Common myeloid progenitor, CD34-positive (primary cell): Measurements from ENCODE around the gene PHYKPL.

Experiments used
- CTCF ChIA-PET: fragments of 350-600 bp; sonication (Branson Sonifier 250); formaldehyde crosslinking; loops from one replicate; lab custom pipeline; 2021; ENCODE audit warnings: antibody characterized with exemption; lab: Charles Lee
- POLR2A ChIA-PET: fragments of 350-600 bp; sonication (Branson Sonifier 250); formaldehyde crosslinking; loops from one replicate; lab custom pipeline; 2021; ENCODE audit warnings: antibody characterized with exemption; lab: Charles Lee
- DNase-seq, 3 donors: peaks; one replicate each; pipeline versions ENCODE4 v3.0.0 to v3.0.0-alpha.2; 2013
- H3K27ac ChIP-seq, 2 experiments: 1 replicate in 1 of 2; 2 replicates in 1 of 2; pipeline ENCODE4 v1.7.0; 2013; ENCODE audit warnings: inconsistent platforms in 2 of 2, low read length in 2 of 2, mild to moderate bottlenecking in 2 of 2, low read depth in 1 of 2, moderate library complexity in 1 of 2; ENCODE audit not compliant: severe bottlenecking in 2 of 2, insufficient read depth in 1 of 2, poor library complexity in 1 of 2
- H3K27me3 ChIP-seq, 5 experiments: replicated peaks in 2 of 5; 1 replicate in 3 of 5; 2 replicates in 2 of 5; pipeline versions ENCODE4 v1.6.1 to v1.7.0; 2013; ENCODE audit warnings: low read length in 4 of 5, mild to moderate bottlenecking in 2 of 5, moderate library complexity in 2 of 5, inconsistent platforms in 1 of 5; ENCODE audit not compliant: insufficient read depth in 5 of 5, control insufficient read depth in 4 of 5
- H3K36me3 ChIP-seq, 4 experiments: 1 replicate in 2 of 4; 2 replicates in 2 of 4; pipeline versions ENCODE4 v1.6.1 to v1.7.0; 2013; ENCODE audit warnings: low read length in 3 of 4, control low read depth in 1 of 4, mild to moderate bottlenecking in 1 of 4; ENCODE audit not compliant: control insufficient read depth in 4 of 4, insufficient read depth in 4 of 4
- H3K4me1 ChIP-seq, 4 experiments: 1 replicate in 3 of 4; 2 replicates in 1 of 4; pipeline versions ENCODE4 v1.6.1 to v1.7.1; 2013; ENCODE audit warnings: low read length in 3 of 4, mild to moderate bottlenecking in 3 of 4, control low read depth in 1 of 4, inconsistent platforms in 1 of 4, moderate library complexity in 1 of 4; ENCODE audit not compliant: control insufficient read depth in 4 of 4, insufficient read depth in 4 of 4; ENCODE audit errors: control extremely low read depth in 1 of 4
- H3K4me3 ChIP-seq, 7 experiments: 1 replicate in 4 of 7; 2 replicates in 3 of 7; pipeline versions ENCODE4 v1.5.1 to v1.7.0; 2013; ENCODE audit warnings: mild to moderate bottlenecking in 7 of 7, low read length in 6 of 7, moderate library complexity in 6 of 7, inconsistent platforms in 2 of 7, low read depth in 2 of 7, control low read depth in 1 of 7; ENCODE audit not compliant: insufficient read depth in 4 of 7, control insufficient read depth in 1 of 7; ENCODE audit errors: extremely low read depth in 1 of 7
- H3K9me3 ChIP-seq, 5 experiments: 1 replicate in 4 of 5; 2 replicates in 1 of 5; pipeline versions ENCODE4 v1.6.1 to v1.7.1; 2013; ENCODE audit warnings: low read length in 4 of 5, mild to moderate bottlenecking in 2 of 5, inconsistent platforms in 1 of 5, low read depth in 1 of 5, moderate library complexity in 1 of 5; ENCODE audit not compliant: control insufficient read depth in 4 of 5, insufficient read depth in 2 of 5; ENCODE audit errors: control extremely low read depth in 1 of 5
- WGBS: methylation state at CpG from one replicate; pipeline ENCODE4 v1.1.5; 2013; ENCODE audit not compliant: insufficient coverage; 5-methylcytosine and 5-hydroxymethylcytosine counted together

The PHYKPL gene

DNA sequence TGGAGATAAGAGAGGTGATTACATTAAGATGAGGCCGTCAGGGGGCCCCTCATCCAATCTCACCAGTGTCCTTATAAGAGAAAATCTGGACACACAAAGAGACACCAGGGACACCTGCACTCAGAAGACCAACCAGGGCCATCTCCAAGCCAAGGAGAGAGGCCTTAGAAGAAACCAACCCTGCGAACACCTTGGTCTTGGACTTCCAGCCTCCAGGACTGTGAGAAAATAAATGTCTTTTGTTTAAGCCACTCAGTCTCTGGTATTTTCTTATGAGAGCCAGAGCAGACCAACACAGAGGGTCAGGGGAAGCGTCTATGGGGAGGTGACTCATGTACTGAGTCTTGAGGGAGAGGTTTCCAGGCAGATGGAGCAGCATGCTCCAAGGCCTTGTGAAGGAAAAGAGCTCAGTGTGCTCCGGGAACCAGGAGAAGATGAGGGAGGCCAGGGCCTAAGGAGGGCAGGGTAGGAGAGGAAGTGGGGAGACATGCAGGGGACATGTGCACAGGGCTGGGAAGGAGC lies 5.4 kb downstream of the PHYKPL start:
- peaks cover 23 to 86% (median 67%) of the 10 kb centered on the region in 4 experiments for H3K36me3 ChIP-seq
- no peaks in the 10 kb centered on the region for H3K9me3 ChIP-seq
- peaks cover 3 to 27% (median 22%) of the 10 kb centered on the region in 4 experiments for H3K4me1 ChIP-seq
- no peak overlapping the region for H3K4me3 ChIP-seq
- no peak overlapping the region for H3K27ac ChIP-seq
- no peaks in the 10 kb centered on the region for H3K27me3 ChIP-seq
- no peak for DNase-seq
- ChIA-PET POLR2A (interaction anchor here (0.6 kb wide), 1 partner anchor 27 kb away, joined by 3 read pairs; no protein-coding TSS in a partner anchor), CTCF (interaction anchor here (0.9 kb wide), 1 partner anchor 12 kb away, joined by 3 read pairs; no protein-coding TSS in a partner anchor)
- WGBS, result 82% methylated on average over 4 of the region's 4 CpGs

DNA sequence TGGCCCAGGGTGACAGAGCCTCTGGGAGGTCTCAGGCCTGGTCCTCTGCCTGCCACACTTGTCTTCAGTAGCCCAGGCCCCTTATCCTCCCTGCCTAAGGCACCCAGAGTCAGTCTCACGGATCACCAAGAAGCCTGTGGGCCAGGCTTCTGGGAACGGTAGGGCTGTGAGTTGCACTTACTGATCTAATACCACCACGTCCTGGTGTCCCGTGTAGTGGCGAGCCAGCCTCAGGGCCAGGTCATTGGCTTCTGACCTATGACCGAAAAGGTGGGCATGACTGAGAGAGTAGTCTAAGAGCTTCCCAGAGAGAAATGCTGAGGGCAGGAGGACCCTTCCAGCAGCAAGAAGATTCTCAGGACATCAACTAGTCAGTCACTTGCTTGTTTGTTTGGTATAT lies 7.4 kb downstream of the PHYKPL start:
- CTCF ChIA-PET, result interaction anchor here (1.0 kb wide), 1 partner anchor 12 kb away, joined by 3 read pairs; no protein-coding TSS in a partner anchor
- no peak for DNase-seq
- H3K36me3 ChIP-seq, result peaks cover 25 to 98% (median 67%) of the 10 kb centered on the region in 4 experiments
- H3K4me3 ChIP-seq, result no peak overlapping the region
- no peaks in the 10 kb centered on the region for H3K9me3 ChIP-seq
- no peaks in the 10 kb centered on the region for H3K27me3 ChIP-seq
- WGBS, result 90% methylated on average over 6 of the region's 6 CpGs
- POLR2A ChIA-PET, result no interaction called here
- no peak overlapping the region for H3K27ac ChIP-seq
- H3K4me1 ChIP-seq, result peaks cover 0 to 15% (median 9%) of the 10 kb centered on the region in 4 experiments

DNA sequence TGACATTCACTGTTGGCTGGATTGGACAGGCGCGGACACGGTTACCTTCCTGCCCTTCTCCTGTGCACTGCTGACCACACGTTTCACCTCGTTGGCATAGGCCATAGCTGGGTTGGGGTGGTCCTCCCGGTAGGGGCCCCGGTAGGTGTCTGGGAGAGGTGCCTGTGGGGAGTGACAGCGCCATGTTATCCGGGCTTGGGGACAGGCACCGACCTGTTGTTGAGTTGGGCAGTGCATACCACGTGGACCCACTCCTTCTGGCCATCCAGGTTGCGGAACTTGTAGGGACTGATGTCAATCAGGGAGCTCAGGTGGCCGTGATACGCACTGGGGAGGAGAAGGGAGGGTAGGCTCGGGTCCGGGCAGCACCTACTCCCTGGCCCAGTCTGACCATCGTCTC lies 8.2 kb downstream of the PHYKPL start:
- ChIA-PET POLR2A (no interaction called here), CTCF (interaction anchor here (1.0 to 1.8 kb wide), 2 partner anchors 10 to 11 kb away, joined by 3 to 5 read pairs; no protein-coding TSS in a partner anchor)
- 96% methylated on average over 11 of the region's 17 CpGs for WGBS
- H3K36me3 ChIP-seq, result peaks cover 21 to 97% (median 64%) of the 10 kb centered on the region in 4 experiments
- H3K4me3 ChIP-seq, result no peak overlapping the region
- H3K4me1 ChIP-seq, result peaks cover 0 to 9% (median 4%) of the 10 kb centered on the region in 4 experiments
- H3K27ac ChIP-seq, result no peak overlapping the region
- DNase-seq, result no peak
- H3K9me3 ChIP-seq, result no peaks in the 10 kb centered on the region
- H3K27me3 ChIP-seq, result no peaks in the 10 kb centered on the region

DNA sequence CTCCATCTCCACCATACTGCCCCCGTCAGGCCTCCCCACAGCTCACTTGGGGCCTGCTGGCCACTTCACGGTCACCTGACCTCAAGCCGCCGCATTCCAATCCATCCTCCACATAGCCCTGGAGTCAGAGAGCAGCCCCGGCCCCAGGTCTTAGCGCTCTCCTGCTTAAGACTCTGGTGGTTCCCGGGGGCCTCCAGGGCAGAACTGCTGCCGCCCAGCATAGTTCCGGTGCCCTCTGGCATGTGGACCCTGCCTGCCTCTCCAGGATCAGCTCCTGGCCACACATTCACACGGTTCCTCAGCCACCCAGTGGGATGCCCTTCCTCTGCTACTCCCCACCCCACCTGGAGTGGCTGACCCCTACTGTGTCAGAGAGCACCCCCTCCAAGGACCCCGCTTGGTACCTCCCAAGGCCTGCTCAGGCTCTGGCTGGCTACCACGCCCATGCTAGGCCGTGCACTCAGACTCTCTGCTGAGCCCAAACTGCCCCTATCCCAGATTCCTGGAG lies 8.7 kb downstream of the PHYKPL start:
- Histone ChIP-seq H3K4me1 (peaks cover 0 to 9% (median 4%) of the 10 kb centered on the region in 4 experiments), H3K27me3 (no peaks in the 10 kb centered on the region), H3K36me3 (peaks cover 21 to 92% (median 63%) of the 10 kb centered on the region in 4 experiments), H3K4me3 (no peak overlapping the region), H3K9me3 (no peaks in the 10 kb centered on the region), H3K27ac (peak overlapping the region in 1 of 2 experiments; percentile 27)
- 93% methylated on average over 12 of the region's 13 CpGs for WGBS
- no peak for DNase-seq
- POLR2A ChIA-PET, result no interaction called here
- CTCF ChIA-PET, result interaction anchor here (1.8 kb wide), 1 partner anchor 11 kb away, joined by 5 read pairs; no protein-coding TSS in a partner anchor

DNA sequence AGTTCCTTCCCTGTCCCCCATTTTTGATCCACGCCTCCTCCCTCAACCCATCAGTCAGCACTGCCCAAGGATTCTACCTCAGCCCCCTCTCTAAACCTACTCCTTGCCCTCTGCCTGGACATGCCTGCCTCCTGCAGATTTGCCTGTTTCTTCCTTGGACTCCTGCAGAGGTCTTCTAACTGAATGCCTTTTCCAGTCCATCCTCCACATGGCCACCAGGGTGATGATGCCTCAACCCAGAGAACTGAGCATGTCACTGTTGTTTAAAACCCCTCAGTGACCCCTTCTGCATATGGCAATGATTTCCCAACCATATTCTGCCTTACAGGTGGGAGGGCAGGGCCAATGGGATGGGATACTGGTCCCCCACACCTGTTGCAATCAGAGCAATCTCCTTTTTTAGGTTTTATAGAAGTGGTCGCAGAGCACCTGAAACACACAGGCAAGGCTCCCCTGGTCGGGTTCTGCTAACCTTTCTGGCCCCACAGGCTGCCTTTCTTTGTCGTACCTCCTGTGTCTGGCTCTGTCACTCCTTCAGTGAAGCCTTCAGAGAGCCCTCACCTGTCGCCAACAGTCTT lies 9.3 kb downstream of the PHYKPL start:
- 98% methylated on average over 4 of the region's 5 CpGs for WGBS
- POLR2A ChIA-PET, result no interaction called here

DNA sequence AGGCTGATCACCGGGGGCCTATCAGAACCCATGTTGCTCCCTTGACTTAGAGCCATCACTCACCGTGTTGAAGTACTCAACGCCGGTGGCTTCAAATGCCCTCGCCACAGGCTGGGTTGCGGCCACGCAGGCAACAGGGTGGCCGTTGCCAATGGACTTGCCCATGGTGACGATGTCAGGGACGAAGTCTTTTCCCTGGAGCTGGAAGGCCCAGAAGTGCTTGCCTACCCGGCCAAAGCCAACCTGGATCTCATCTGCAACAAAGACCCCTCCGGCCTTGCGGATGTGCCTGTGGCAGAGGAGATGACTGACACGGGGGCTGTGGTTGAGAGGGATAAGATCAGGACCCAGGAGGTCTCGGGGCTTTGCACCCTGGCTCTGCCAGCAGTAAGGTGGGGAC lies 10.3 kb downstream of the PHYKPL start:
- H3K27ac ChIP-seq, result no peak overlapping the region
- POLR2A ChIA-PET, result no interaction called here
- CTCF ChIA-PET, result interaction anchor here (1.0 kb wide), 1 partner anchor 18 kb away, joined by 3 read pairs; the partner anchor contains the start of gene HNRNPAB
- no peaks in the 10 kb centered on the region for H3K9me3 ChIP-seq
- H3K27me3 ChIP-seq, result no peaks in the 10 kb centered on the region
- no peak overlapping the region for H3K4me3 ChIP-seq
- H3K4me1 ChIP-seq, result peaks cover 0 to 9% (median 4%) of the 10 kb centered on the region in 4 experiments
- DNase-seq, result no peak
- 97% methylated on average over 13 of the region's 15 CpGs for WGBS
- peaks cover 15 to 84% (median 52%) of the 10 kb centered on the region in 4 experiments for H3K36me3 ChIP-seq

More for the DNA sequence above, 9.3 kb downstream of the PHYKPL start:
- CTCF ChIA-PET, result interaction anchor here (1.8 kb wide), 1 partner anchor 12 kb away, joined by 5 read pairs; no protein-coding TSS in a partner anchor
- Histone ChIP-seq H3K4me1 (peaks cover 0 to 9% (median 4%) of the 10 kb centered on the region in 4 experiments), H3K27ac (no peak overlapping the region), H3K4me3 (no peak overlapping the region), H3K27me3 (no peaks in the 10 kb centered on the region), H3K36me3 (peaks cover 18 to 92% (median 61%) of the 10 kb centered on the region in 4 experiments), H3K9me3 (no peaks in the 10 kb centered on the region)
- DNase-seq, result no peak
